ENCODE data around the gene NKAIN2. TPM values are rescaled to one million over a fixed set of nuclear protein-coding genes. Genes with fewer than 3 reads are reported as not detected.

Gene NKAIN2
- total and polyA plus RNA-seq, 9 of the 15 experiments (the other 6 are each of a cell fraction or from before 2014, with no cell fraction given) = not detected

- intact Hi-C loops (cut with micrococcal nuclease) (no loop called here), in situ Hi-C loops (cut with MboI) (no loop called here)
- DNase-seq (ENCODE audit: extremely low read depth in 1 of 4, low spot score in 3 of 4) = no peak
- Histone ChIP-seq H3K4me2 (ENCODE audit: insufficient read depth, low read length) (no peak overlapping the region), H3K9ac (ENCODE audit: insufficient read depth in 1 of 2, low read depth in 2 of 2, low read length in 2 of 2) (no peak overlapping the region), H3K9me3 (replicated peaks; ENCODE audit: control insufficient read depth, insufficient read depth, low read depth, low read length) (no peaks in the 10 kb centered on the region; the same call in 1 of the 2 replicates), H2AFZ (ENCODE audit: low read depth, low read length) (no peak overlapping the region), H3K27ac (ENCODE audit: extremely low read depth, low read depth, low read length) (no peak overlapping the region), H3K79me2 (ENCODE audit: control insufficient read depth, insufficient read depth, low read length) (no peaks in the 10 kb centered on the region), H3K27me3 (ENCODE audit: control insufficient read depth in 2 of 2, insufficient read depth in 2 of 2, low read length in 2 of 2) (no peaks in the 10 kb centered on the region), H3K4me3 (no peak overlapping the region), H3K4me1 (replicated peaks in 1 of 2; ENCODE audit: control insufficient read depth in 2 of 2, insufficient read depth in 2 of 2, low read length in 2 of 2) (no peaks in the 10 kb centered on the region), H3K9me1 (ENCODE audit: control insufficient read depth, insufficient read depth, low read length) (no peaks in the 10 kb centered on the region), H4K20me1 (replicated peaks; ENCODE audit: control insufficient read depth, insufficient read depth, low read length) (no peaks in the 10 kb centered on the region), H3K36me3 (ENCODE audit: control insufficient read depth, insufficient read depth, low read length) (no peaks in the 10 kb centered on the region)
- ChIA-PET CTCF (ENCODE audit: low intra/inter-chr PET ratio) (no interaction called here), POLR2A (no interaction called here)
- FAIRE-seq = no peak
- WGBS (ENCODE audit: insufficient coverage, low coverage, missing lambda C conversion rate) = 0% methylated on average over 6 of the region's 6 CpGs
- no peak for ATAC-seq
- no TSS peak for BruUV-seq (replicated peaks)
- TF ChIP-seq VEZF1 (CRISPR knock-in tag; IDR thresholded peaks at IDR 0.05) (no peak), CTCFL (IDR thresholded peaks at IDR 0.05; ENCODE audit: borderline replicate concordance, insufficient read depth, low read depth, low read length, poor library complexity, severe bottlenecking) (no peak), ETS2 (tag; IDR thresholded peaks at IDR 0.05; ENCODE audit: borderline replicate concordance, poor library complexity, severe bottlenecking) (no peak), POLR2B (IDR thresholded peaks at IDR 0.05; ENCODE audit: low read depth, partially characterized antibody) (no peak), U2AF2 (optimal IDR thresholded peaks at IDR 0.05; ENCODE audit: low read depth, low read length) (no peak), NR3C1 (CRISPR knock-in tag; IDR thresholded peaks at IDR 0.05) (no peak), ZKSCAN1 (IDR thresholded peaks at IDR 0.05; ENCODE audit: low read depth, low read length) (no peak), ETV5 (CRISPR knock-in tag; IDR thresholded peaks at IDR 0.05; ENCODE audit: low read depth) (no peak), NFE2L1 (tag; IDR thresholded peaks at IDR 0.05; ENCODE audit: borderline replicate concordance, low read depth) (no peak), HINFP (tag; conservative IDR thresholded peaks at IDR 0.05; ENCODE audit: low read depth) (no peak), SNAPC5 (CRISPR knock-in tag; IDR thresholded peaks at IDR 0.05) (no peak), CBX3 (IDR thresholded peaks at IDR 0.05; ENCODE audit: borderline replicate concordance in 1 of 2, low read length in 2 of 2) (no peak), NCOR1 (IDR thresholded peaks at IDR 0.05) (no peak), MED1 (CRISPR knock-in tag; IDR thresholded peaks at IDR 0.05; ENCODE audit: borderline replicate concordance) (no peak)
Measured at GRCh38 chr6:123841067-123841896, 37.6 kb downstream of the NKAIN2 start.
